ENCODE data around the gene CYFIP1. TPM values are rescaled to one million over a fixed set of nuclear protein-coding genes. Genes with fewer than 3 reads are reported as not detected.

Gene CYFIP1
- total RNA-seq, 2 donors from 2014 or later, result 13.5 to 19.2 TPM

GRCh38 chr15:22961762-22962161 is 18.4 kb downstream of the CYFIP1 start:
- Mint-ChIP-seq H3K4me1 (ENCODE audit: low read depth) (no peaks in the 10 kb centered on the region), H3K9me3 (no peaks in the 10 kb centered on the region), H3K27me3 (ENCODE audit: low read depth) (no peaks in the 10 kb centered on the region), H3K4me3 (no peak overlapping the region), H3K27ac (no peak overlapping the region), H3K36me3 (ENCODE audit: insufficient read depth in 2 of 2) (no peaks in the 10 kb centered on the region)
- DNase-seq, result no peak
- ATAC-seq (replicated peaks in 1 of 2), result no peak

- no peak overlapping the region for H3K27ac Mint-ChIP-seq
- no peaks in the 10 kb centered on the region for H3K27me3 Mint-ChIP-seq (ENCODE audit: low read depth)
- DNase-seq (no peak), ATAC-seq (replicated peaks in 1 of 2) (no peak)
- H3K9me3 Mint-ChIP-seq, result no peaks in the 10 kb centered on the region
- no peak overlapping the region for H3K4me3 Mint-ChIP-seq
- no peaks in the 10 kb centered on the region for H3K36me3 Mint-ChIP-seq (ENCODE audit: insufficient read depth in 2 of 2)
- no peaks in the 10 kb centered on the region for H3K4me1 Mint-ChIP-seq (ENCODE audit: low read depth)
Observed at GRCh38 chr15:22960556-22960955, 19.6 kb downstream of the CYFIP1 start.

- Mint-ChIP-seq H3K4me1 (ENCODE audit: low read depth) (no peaks in the 10 kb centered on the region), H3K9me3 (no peaks in the 10 kb centered on the region), H3K27ac (no peak overlapping the region), H3K4me3 (no peak overlapping the region), H3K36me3 (ENCODE audit: insufficient read depth in 2 of 2) (no peaks in the 10 kb centered on the region), H3K27me3 (ENCODE audit: low read depth) (no peaks in the 10 kb centered on the region)
- ATAC-seq (replicated peaks in 1 of 2), result no peak
- DNase-seq, result no peak
Observed at GRCh38 chr15:22960126-22960525, 20.0 kb downstream of the CYFIP1 start.

GRCh38 chr15:22959321-22960101 is 20.7 kb downstream of the CYFIP1 start:
- no peak overlapping the region for H3K4me3 Mint-ChIP-seq
- no peaks in the 10 kb centered on the region for H3K27me3 Mint-ChIP-seq (ENCODE audit: low read depth)
- H3K27ac Mint-ChIP-seq, result no peak overlapping the region
- H3K4me1 Mint-ChIP-seq (ENCODE audit: low read depth), result no peaks in the 10 kb centered on the region
- no peaks in the 10 kb centered on the region for H3K9me3 Mint-ChIP-seq
- no peak for ATAC-seq (replicated peaks in 1 of 2)
- no peak for DNase-seq
- H3K36me3 Mint-ChIP-seq (ENCODE audit: insufficient read depth in 2 of 2), result no peaks in the 10 kb centered on the region

- no peak for ATAC-seq (replicated peaks in 1 of 2)
- Mint-ChIP-seq H3K27ac (no peak overlapping the region), H3K4me3 (no peak overlapping the region), H3K27me3 (ENCODE audit: low read depth) (no peaks in the 10 kb centered on the region), H3K4me1 (ENCODE audit: low read depth) (no peaks in the 10 kb centered on the region), H3K9me3 (no peaks in the 10 kb centered on the region), H3K36me3 (ENCODE audit: insufficient read depth in 2 of 2) (no peaks in the 10 kb centered on the region)
- DNase-seq, result no peak
Observed at GRCh38 chr15:22958487-22959280, 21.5 kb downstream of the CYFIP1 start.

GRCh38 chr15:22956978-22957260 is 23.2 kb downstream of the CYFIP1 start:
- Mint-ChIP-seq H3K27ac (no peak overlapping the region), H3K9me3 (no peaks in the 10 kb centered on the region), H3K27me3 (ENCODE audit: low read depth) (no peaks in the 10 kb centered on the region), H3K4me3 (no peak overlapping the region), H3K4me1 (ENCODE audit: low read depth) (no peaks in the 10 kb centered on the region), H3K36me3 (ENCODE audit: insufficient read depth in 2 of 2) (no peaks in the 10 kb centered on the region)
- ATAC-seq (replicated peaks in 1 of 2) (no peak), DNase-seq (no peak)

GRCh38 chr15:22956257-22956977 is 23.8 kb downstream of the CYFIP1 start:
- H3K9me3 Mint-ChIP-seq, result no peaks in the 10 kb centered on the region
- no peaks in the 10 kb centered on the region for H3K27me3 Mint-ChIP-seq (ENCODE audit: low read depth)
- no peak overlapping the region for H3K4me3 Mint-ChIP-seq
- ATAC-seq (replicated peaks in 1 of 2), result no peak
- no peak for DNase-seq
- no peaks in the 10 kb centered on the region for H3K4me1 Mint-ChIP-seq (ENCODE audit: low read depth)
- H3K27ac Mint-ChIP-seq, result no peak overlapping the region
- H3K36me3 Mint-ChIP-seq (ENCODE audit: insufficient read depth in 2 of 2), result no peaks in the 10 kb centered on the region

GRCh38 chr15:22955544-22956119 is 24.5 kb downstream of the CYFIP1 start:
- ATAC-seq (replicated peaks in 1 of 2) (no peak), DNase-seq (no peak)
- Mint-ChIP-seq H3K4me3 (no peak overlapping the region), H3K27me3 (ENCODE audit: low read depth) (no peaks in the 10 kb centered on the region), H3K27ac (no peak overlapping the region), H3K4me1 (ENCODE audit: low read depth) (no peaks in the 10 kb centered on the region), H3K9me3 (no peaks in the 10 kb centered on the region), H3K36me3 (ENCODE audit: insufficient read depth in 2 of 2) (no peaks in the 10 kb centered on the region)

- Mint-ChIP-seq H3K9me3 (no peaks in the 10 kb centered on the region), H3K4me3 (no peak overlapping the region), H3K27ac (no peak overlapping the region), H3K4me1 (ENCODE audit: low read depth) (no peaks in the 10 kb centered on the region), H3K36me3 (ENCODE audit: insufficient read depth in 2 of 2) (no peaks in the 10 kb centered on the region), H3K27me3 (ENCODE audit: low read depth) (no peaks in the 10 kb centered on the region)
- DNase-seq, result no peak
- ATAC-seq (replicated peaks in 1 of 2), result no peak
Observed at GRCh38 chr15:22954798-22955543, 25.2 kb downstream of the CYFIP1 start.

GRCh38 chr15:22954326-22954725 is 25.8 kb downstream of the CYFIP1 start:
- H3K4me1 Mint-ChIP-seq (ENCODE audit: low read depth), result peaks cover under 1% of the 10 kb centered on the region
- H3K36me3 Mint-ChIP-seq (ENCODE audit: insufficient read depth in 2 of 2), result no peaks in the 10 kb centered on the region
- no peaks in the 10 kb centered on the region for H3K9me3 Mint-ChIP-seq
- DNase-seq (no peak), ATAC-seq (replicated peaks in 1 of 2) (no peak)
- no peak overlapping the region for H3K27ac Mint-ChIP-seq
- no peaks in the 10 kb centered on the region for H3K27me3 Mint-ChIP-seq (ENCODE audit: low read depth)
- H3K4me3 Mint-ChIP-seq, result no peak overlapping the region

GRCh38 chr15:22952796-22953579 is 27.2 kb downstream of the CYFIP1 start:
- Mint-ChIP-seq H3K27ac (no peak overlapping the region), H3K36me3 (ENCODE audit: insufficient read depth in 2 of 2) (no peaks in the 10 kb centered on the region), H3K27me3 (ENCODE audit: low read depth) (peaks cover 11% of the 10 kb centered on the region), H3K4me3 (no peak overlapping the region), H3K4me1 (ENCODE audit: low read depth) (peaks cover 13% of the 10 kb centered on the region), H3K9me3 (no peaks in the 10 kb centered on the region)
- ATAC-seq (replicated peaks in 1 of 2), result no peak
- DNase-seq, result no peak

Data from activated T-cell treated with anti-CD3 and anti-CD28 coated beads, Interleukin-2, amount 50 U/mL, for 72 hours (primary cell).